HCT116 (cell line): ENCODE measurements around the gene MAP2K5. TPM values are rescaled to one million over a fixed set of nuclear protein-coding genes. Genes with fewer than 3 reads are reported as not detected.

Source experiments
- ATAC-seq: fragments of 200-7000 bp; cut with Tn5 transposase; 2 replicates; pipeline ENCODE4 v1.9.1; 2020; ENCODE audit warnings: mild to moderate bottlenecking, moderate library complexity
- BruUV-seq: library from RNA; stranded (reverse); fragments of 400-500 nt; replicated peaks from 2 replicates; lab custom pipeline; 2021; lab: Mats Ljungman, UMichigan
- CTCF ChIA-PET: fragments of 300-600 bp; sonication (Branson Sonifier 250); formaldehyde crosslinking; loops from one replicate; lab custom pipeline; 2021; ENCODE audit warnings: antibody characterized with exemption; lab: Charles Lee
- POLR2A ChIA-PET: fragments of 300-600, 350-600 bp; sonication (Branson Sonifier 250); formaldehyde crosslinking; loops from one replicate; lab custom pipeline; 2021; ENCODE audit warnings: antibody characterized with exemption; lab: Charles Lee
- RAD21 ChIA-PET, 2 experiments: fragments of 300-600 bp; sonication (Branson Sonifier 250); formaldehyde crosslinking; loops; one replicate each; lab custom pipeline; 2023; ENCODE audit warnings: low total read pairs in 2 of 2; ENCODE audit not compliant: uncharacterized antibody in 2 of 2, unreplicated experiment in 2 of 2, low non-redundant PET in 1 of 2; lab: Charles Lee
- DNase-seq: peaks from one replicate; pipeline ENCODE4 v3.0.0-alpha.2; 2010; ENCODE audit warnings: low read depth, low spot score
- H2AFZ ChIP-seq: fragments of 200-600 bp; shearing (Covaris generic), sonication (generic); 2 replicates; pipeline ENCODE4 v1.6.1; 2017; ENCODE audit warnings: low read depth, mixed run types, mixed read lengths, antibody characterized with exemption, low read length; ENCODE audit not compliant: poor library complexity, severe bottlenecking
- H3K27ac ChIP-seq: 2 replicates; pipeline ENCODE4 v1.5.1; 2012; ENCODE audit warnings: low read depth, low read length
- H3K27me3 ChIP-seq: fragments of 200-600 bp; sonication (generic); 2 replicates; pipeline ENCODE4 v1.6.1; 2016; ENCODE audit warnings: mixed run types, low read length, mixed read lengths; ENCODE audit not compliant: insufficient read depth
- H3K36me3 ChIP-seq, 2 experiments: fragments of 200-500 bp in 1 of 2; fragments of 200-600 bp in 1 of 2; sonication (Bioruptor generic) in 1 of 2; sonication (generic) in 1 of 2; 2 replicates each; pipeline versions ENCODE4 v1.5.1 to v1.6.1; 2014 to 2016; ENCODE audit warnings: low read length in 2 of 2, inconsistent platforms in 1 of 2, mixed read lengths in 1 of 2, mixed run types in 1 of 2; ENCODE audit not compliant: insufficient read depth in 2 of 2, control insufficient read depth in 1 of 2
- H3K4me1 ChIP-seq, 2 experiments: fragments of 200-600 bp in 1 of 2; sonication (generic) in 1 of 2; 2 replicates each; pipeline versions ENCODE4 v1.5.1 to v1.6.1; 2012 to 2017; ENCODE audit warnings: low read length in 2 of 2, inconsistent platforms in 1 of 2, mild to moderate bottlenecking in 1 of 2, mixed read lengths in 1 of 2, mixed run types in 1 of 2, moderate library complexity in 1 of 2; ENCODE audit not compliant: insufficient read depth in 2 of 2, control insufficient read depth in 1 of 2
- H3K4me2 ChIP-seq: fragments of 200-600 bp; sonication (generic); 2 replicates; pipeline ENCODE4 v1.6.1; 2017; ENCODE audit warnings: mixed run types, low read length, mixed read lengths
- H3K4me3 ChIP-seq, 2 experiments: fragments of 200-600 bp in 1 of 2; sonication (generic) in 1 of 2; replicated peaks in 1 of 2; 2 replicates each; pipeline ENCODE4 v1.5.1; 2011 to 2016; ENCODE audit warnings: low read length in 2 of 2, control low read depth in 1 of 2, low read depth in 1 of 2, mild to moderate bottlenecking in 1 of 2, mixed read lengths in 1 of 2, mixed run types in 1 of 2
- H3K79me2 ChIP-seq: fragments of 200-600 bp; sonication (generic); 2 replicates; pipeline ENCODE4 v1.6.1; 2017; ENCODE audit warnings: mild to moderate bottlenecking, mixed run types, low read length, moderate library complexity, mixed read lengths; ENCODE audit not compliant: insufficient read depth
- H3K9ac ChIP-seq: fragments of 200-600 bp; sonication (generic); 2 replicates; pipeline ENCODE4 v1.6.1; 2016; ENCODE audit warnings: low read length, mixed read lengths
- H3K9me2 ChIP-seq: fragments of 200-600 bp; sonication (generic), shearing (Covaris generic); 2 replicates; pipeline ENCODE4 v1.6.1; 2017; ENCODE audit warnings: mixed run types, mild to moderate bottlenecking, moderate library complexity; ENCODE audit not compliant: insufficient read depth
- H3K9me3 ChIP-seq, 2 experiments: fragments of 200-500 bp in 1 of 2; fragments of 200-600 bp in 1 of 2; sonication (Bioruptor generic) in 1 of 2; sonication (generic) in 1 of 2; 2 replicates each; pipeline ENCODE4 v1.6.1; 2014 to 2017; ENCODE audit warnings: low read length in 2 of 2, mixed read lengths in 2 of 2, inconsistent platforms in 1 of 2, low read depth in 1 of 2, mild to moderate bottlenecking in 1 of 2, mixed run types in 1 of 2, moderate library complexity in 1 of 2; ENCODE audit not compliant: control insufficient read depth in 1 of 2, insufficient read depth in 1 of 2
- H4K20me1 ChIP-seq: fragments of 200-600 bp; sonication (generic), shearing (Covaris generic); 2 replicates; pipeline ENCODE4 v1.6.1; 2017; ENCODE audit warnings: mixed run types, mild to moderate bottlenecking, moderate library complexity; ENCODE audit not compliant: insufficient read depth
- CBX3 ChIP-seq: IDR thresholded peaks from 2 replicates; pipeline ENCODE4 v1.6.1; 2012; ENCODE audit warnings: low read depth
- EGR1 ChIP-seq: IDR thresholded peaks from 2 replicates; pipeline ENCODE4 v1.6.1; 2012; ENCODE audit warnings: low read depth
- ELF1 ChIP-seq: IDR thresholded peaks from 2 replicates; pipeline ENCODE4 v1.6.1; 2012; ENCODE audit warnings: low read depth, borderline replicate concordance
- EZH2 ChIP-seq: fragments of 200-600 bp; sonication (generic); IDR thresholded peaks from 2 replicates; pipeline ENCODE4 v1.6.1; 2017; ENCODE audit warnings: antibody characterized with exemption, mixed run types
- EZH2phosphoT487 ChIP-seq: fragments of 200-600 bp; IDR thresholded peaks from 2 replicates; pipeline ENCODE4 v1.6.1; 2018; ENCODE audit warnings: antibody characterized with exemption, borderline replicate concordance
- JUND ChIP-seq: IDR thresholded peaks from 2 replicates; pipeline ENCODE4 v1.6.1; 2012
- POLR2A ChIP-seq: IDR thresholded peaks from 2 replicates; pipeline ENCODE4 v1.7.0; 2011; ENCODE audit warnings: borderline replicate concordance; ENCODE audit not compliant: insufficient read depth, insufficient read length; ENCODE audit errors: extremely low read depth
- POLR2AphosphoS5 ChIP-seq: IDR thresholded peaks from 2 replicates; pipeline ENCODE4 v1.6.1; 2011; ENCODE audit warnings: mild to moderate bottlenecking, low read depth, low read length, moderate library complexity
- SIN3A ChIP-seq: IDR thresholded peaks from 2 replicates; pipeline ENCODE4 v1.6.1; 2012; ENCODE audit warnings: low read depth
- SP1 ChIP-seq: IDR thresholded peaks from 2 replicates; pipeline ENCODE4 v1.6.1; 2012; ENCODE audit warnings: low read depth
- SRF ChIP-seq: IDR thresholded peaks from 2 replicates; pipeline ENCODE4 v1.6.1; 2012; ENCODE audit warnings: low read depth
- TCF7L2 ChIP-seq: IDR thresholded peaks from 2 replicates; pipeline ENCODE4 v1.7.0; 2011; ENCODE audit warnings: borderline replicate concordance, inconsistent platforms; ENCODE audit not compliant: insufficient read depth, insufficient read length; ENCODE audit errors: extremely low read depth
- YY1 ChIP-seq: IDR thresholded peaks from 2 replicates; pipeline ENCODE4 v1.6.1; 2011; ENCODE audit warnings: low read length, low read depth, moderate library complexity, mild to moderate bottlenecking; ENCODE audit not compliant: insufficient replicate concordance; ENCODE audit errors: extremely low read depth
- intact Hi-C: fragments of 100-400 bp; cut with micrococcal nuclease; formaldehyde crosslinking; loops from 2 replicates; pipeline ENCODE4 v1.10.0; 2022
- total RNA-seq: library from RNA; stranded (reverse); gene quantifications from one replicate; pipeline ENCODE4 v1.2.1, GENCODE V29; 2021; ENCODE audit not compliant: unreplicated experiment
- TF ChIP-seq, protein P1 (sequence below): IDR thresholded peaks from 2 replicates; pipeline ENCODE4 v1.6.1; 2012
- TF ChIP-seq, protein P2 (sequence below): IDR thresholded peaks from 2 replicates; pipeline ENCODE4 v1.6.1; 2011; ENCODE audit warnings: mild to moderate bottlenecking, low read length, moderate library complexity; ENCODE audit not compliant: insufficient replicate concordance; ENCODE audit errors: extremely low read depth

MAP2K5 gene
- total RNA-seq, 1 experiment from 2014 or later: 15.6 TPM

DNA sequence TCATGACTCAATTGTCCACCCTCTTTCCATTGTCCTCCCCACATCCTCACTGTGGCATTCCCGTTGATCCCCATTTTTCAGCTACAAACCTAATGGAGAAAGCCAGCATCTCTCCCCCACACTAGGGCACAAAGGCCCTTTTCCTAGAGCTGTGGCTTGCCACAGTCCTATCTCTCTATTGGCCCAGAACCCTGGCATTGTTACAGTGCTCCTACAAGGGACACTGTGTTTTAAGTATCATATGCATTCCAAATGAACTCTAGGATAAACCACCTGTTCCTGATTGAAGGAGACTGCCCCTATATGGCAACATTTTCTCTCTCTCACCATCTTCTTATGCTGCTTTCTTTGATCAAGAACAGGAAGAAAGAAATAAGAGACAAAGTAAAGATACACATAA is 213.4 kb downstream of the MAP2K5 start:
- Histone ChIP-seq H3K4me2 (no peak overlapping the region), H3K9ac (no peak overlapping the region), H3K4me3 (no peak overlapping the region), H3K36me3 (no peaks in the 10 kb centered on the region), H4K20me1 (no peaks in the 10 kb centered on the region), H3K9me2 (no peaks in the 10 kb centered on the region), H3K79me2 (no peaks in the 10 kb centered on the region), H3K9me3 (no peaks in the 10 kb centered on the region), H3K27me3 (no peaks in the 10 kb centered on the region), H3K27ac (no peak overlapping the region), H3K4me1 (no peaks in the 10 kb centered on the region), H2AFZ (no peak overlapping the region)
- intact Hi-C loops: no loop called here
- no peak for DNase-seq
- ChIA-PET RAD21 (interaction anchor here in 1 of 2 experiments (0.6 kb wide), 1 partner anchor 18 kb away, joined by 3 read pairs; no protein-coding TSS in a partner anchor), POLR2A (no interaction called here), CTCF (no interaction called here)
- ATAC-seq: no peak
- no peak for TF ChIP-seq YY1
- TF ChIP-seq JUND: no peak
- TF ChIP-seq SIN3A: no peak
- TF ChIP-seq TCF7L2: no peak
- no peak for TF ChIP-seq EZH2
- no TSS peak for BruUV-seq

DNA sequence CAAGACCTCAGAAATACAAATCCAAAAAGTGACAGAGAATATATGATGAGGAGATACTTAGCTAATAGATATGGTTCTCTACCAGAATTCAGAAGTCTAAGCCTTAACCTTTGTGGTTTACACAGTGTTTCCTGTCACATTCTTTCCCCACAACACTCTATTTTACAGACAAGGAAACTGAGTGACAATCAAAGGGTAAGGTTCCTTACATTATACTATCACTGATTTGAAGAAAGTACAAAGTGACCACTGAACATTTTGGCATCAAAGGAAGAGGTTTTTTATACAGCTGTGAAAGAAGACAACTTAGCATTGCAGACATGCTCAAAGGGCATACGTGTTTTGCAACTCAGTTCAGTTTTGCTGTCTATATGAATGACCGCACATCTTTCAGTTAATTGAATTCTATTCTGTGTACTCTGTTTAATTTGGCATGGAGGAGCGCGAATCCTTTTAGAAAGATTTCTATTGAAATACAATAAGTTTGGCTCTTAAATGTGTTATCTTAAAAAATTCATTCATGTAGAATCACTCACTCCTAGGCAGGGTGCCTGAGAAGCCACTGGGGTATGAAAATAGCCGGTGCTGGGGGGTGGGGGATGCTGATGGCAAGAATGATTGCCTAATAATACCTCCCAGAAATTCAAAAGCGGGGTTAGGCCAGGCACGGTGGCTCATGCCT is 216.3 kb downstream of the MAP2K5 start:
- intact Hi-C loops: no loop called here
- ChIA-PET RAD21 (no interaction called here), POLR2A (no interaction called here), CTCF (no interaction called here)
- no peak overlapping the region for H3K9ac ChIP-seq
- no peaks in the 10 kb centered on the region for H3K9me2 ChIP-seq
- no peaks in the 10 kb centered on the region for H4K20me1 ChIP-seq
- no peaks in the 10 kb centered on the region for H3K36me3 ChIP-seq
- no peaks in the 10 kb centered on the region for H3K4me1 ChIP-seq
- H3K4me2 ChIP-seq: no peak overlapping the region
- no peak overlapping the region for H3K4me3 ChIP-seq
- ATAC-seq: no peak
- no peak for DNase-seq
- no peaks in the 10 kb centered on the region for H3K79me2 ChIP-seq
- H3K9me3 ChIP-seq: no peaks in the 10 kb centered on the region
- H3K27me3 ChIP-seq: no peaks in the 10 kb centered on the region
- H2AFZ ChIP-seq: no peak overlapping the region
- no TSS peak for BruUV-seq
- H3K27ac ChIP-seq: no peak overlapping the region
- TF ChIP-seq ELF1 (no peak), SRF (no peak), EZH2phosphoT487 (no peak), CBX3 (no peak), EGR1 (no peak), EZH2 (no peak), POLR2A (no peak), POLR2AphosphoS5 (no peak), JUND (no peak), SP1 (no peak), SIN3A (no peak)
- TF ChIP-seq, protein P1, sequence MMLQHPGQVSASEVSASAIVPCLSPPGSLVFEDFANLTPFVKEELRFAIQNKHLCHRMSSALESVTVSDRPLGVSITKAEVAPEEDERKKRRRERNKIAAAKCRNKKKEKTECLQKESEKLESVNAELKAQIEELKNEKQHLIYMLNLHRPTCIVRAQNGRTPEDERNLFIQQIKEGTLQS: no peak
- TF ChIP-seq, protein P2, sequence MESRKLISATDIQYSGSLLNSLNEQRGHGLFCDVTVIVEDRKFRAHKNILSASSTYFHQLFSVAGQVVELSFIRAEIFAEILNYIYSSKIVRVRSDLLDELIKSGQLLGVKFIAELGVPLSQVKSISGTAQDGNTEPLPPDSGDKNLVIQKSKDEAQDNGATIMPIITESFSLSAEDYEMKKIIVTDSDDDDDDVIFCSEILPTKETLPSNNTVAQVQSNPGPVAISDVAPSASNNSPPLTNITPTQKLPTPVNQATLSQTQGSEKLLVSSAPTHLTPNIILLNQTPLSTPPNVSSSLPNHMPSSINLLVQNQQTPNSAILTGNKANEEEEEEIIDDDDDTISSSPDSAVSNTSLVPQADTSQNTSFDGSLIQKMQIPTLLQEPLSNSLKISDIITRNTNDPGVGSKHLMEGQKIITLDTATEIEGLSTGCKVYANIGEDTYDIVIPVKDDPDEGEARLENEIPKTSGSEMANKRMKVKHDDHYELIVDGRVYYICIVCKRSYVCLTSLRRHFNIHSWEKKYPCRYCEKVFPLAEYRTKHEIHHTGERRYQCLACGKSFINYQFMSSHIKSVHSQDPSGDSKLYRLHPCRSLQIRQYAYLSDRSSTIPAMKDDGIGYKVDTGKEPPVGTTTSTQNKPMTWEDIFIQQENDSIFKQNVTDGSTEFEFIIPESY: no peak
